SIG-M5 treated with dmso at 0.1 percent for 504 hours (cell line): ENCODE results near the gene DSCAML1.
"Not testable (repeated sequence)": the region's sequence is repeated elsewhere in the genome, so short reads cannot be mapped to it uniquely, and the experiment has no call there.

Experiments
- DNase-seq: peaks from one replicate; lab custom pipeline; 2025; ENCODE audit not compliant: unreplicated experiment; lab: John Stamatoyannopoulos, UW

DSCAML1 gene

DNA sequence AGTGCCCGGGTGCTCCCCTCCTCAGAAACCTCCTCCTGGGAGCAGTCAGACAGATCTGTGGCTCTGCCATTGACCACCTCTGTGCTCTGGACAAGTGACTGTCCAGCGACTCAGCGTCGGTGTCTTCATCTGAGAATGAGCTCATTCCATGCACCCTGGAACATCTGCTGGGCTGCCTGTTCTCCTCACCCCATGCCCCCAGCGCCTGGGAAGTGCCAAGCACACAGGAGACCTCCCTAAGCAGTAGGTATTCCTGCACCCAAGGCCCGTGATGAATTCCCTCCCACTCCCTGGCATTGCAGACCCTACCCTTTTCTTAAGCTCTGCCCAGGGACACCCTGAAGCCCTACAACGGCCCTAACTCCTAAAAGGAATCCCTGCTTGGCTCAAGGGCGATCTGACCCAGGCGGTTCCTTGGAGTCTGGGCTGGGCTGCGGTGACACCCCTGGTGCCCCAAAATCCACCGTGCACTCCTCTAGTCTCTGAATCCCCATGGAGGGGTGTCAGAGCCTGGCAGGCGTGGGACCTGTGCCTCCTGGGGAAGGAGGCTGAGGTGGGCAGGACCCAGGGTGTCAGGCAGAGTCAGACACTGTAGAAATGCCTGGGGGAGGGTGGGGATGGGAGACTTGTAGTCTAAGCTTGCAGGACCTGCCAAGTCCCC lies 377.4 kb downstream of the DSCAML1 start:
- no peak for DNase-seq

DNA sequence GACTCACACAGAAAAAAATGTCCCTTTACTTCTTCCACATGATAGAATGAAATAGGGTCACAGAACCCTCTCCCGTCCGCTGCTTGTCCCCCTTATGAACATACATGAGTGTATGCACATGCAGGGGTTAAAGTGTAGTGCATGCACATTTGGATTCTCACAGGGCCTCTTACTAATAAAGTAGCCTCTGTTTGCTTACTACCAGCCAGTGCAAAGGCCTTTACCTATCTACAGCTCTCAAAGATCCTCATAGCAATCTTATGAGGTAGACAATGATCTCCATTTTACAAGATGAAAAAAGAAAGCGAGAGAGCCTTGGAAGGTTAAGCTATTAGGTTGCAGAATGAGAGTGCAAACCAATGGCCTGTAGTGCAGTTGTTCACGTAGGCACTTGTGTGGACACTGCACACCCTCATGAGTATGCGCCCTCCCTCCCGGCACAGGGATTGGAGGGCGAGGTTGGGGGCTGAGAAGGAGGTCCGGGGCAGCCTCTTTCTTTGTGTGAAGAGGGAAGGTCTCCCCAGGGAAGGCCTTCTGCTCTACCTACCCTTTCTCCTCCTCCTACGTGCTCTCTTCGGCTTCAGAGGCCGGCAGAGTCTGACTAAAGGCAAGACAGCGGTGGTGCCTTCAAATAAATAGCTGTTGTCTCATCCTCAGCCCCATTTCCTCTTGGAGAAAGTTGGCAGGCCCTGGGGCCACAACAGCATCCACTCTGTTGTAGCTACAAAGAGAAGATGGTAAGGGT lies 378.1 kb downstream of the DSCAML1 start:
- no peak for DNase-seq

DNA sequence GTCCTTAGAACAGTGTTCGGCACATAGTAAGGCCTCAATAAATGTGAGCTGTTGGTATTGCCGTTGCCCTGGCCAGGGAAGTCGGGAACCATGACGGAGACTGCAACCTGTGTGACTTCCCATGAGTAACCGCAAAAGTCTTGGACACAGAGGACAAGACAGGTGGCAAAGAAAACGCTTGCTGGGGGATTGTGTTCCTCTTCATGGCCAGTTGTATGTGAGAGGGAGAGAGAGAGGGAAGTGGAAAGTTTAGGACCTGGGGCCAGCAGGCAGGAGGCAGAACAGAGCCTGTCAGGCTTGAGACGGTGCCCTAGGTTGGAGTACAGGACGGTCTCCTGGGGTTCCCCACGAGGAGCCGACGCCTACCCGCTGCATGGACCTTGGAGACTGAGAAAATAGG lies 379.2 kb downstream of the DSCAML1 start:
- no peak for DNase-seq

DNA sequence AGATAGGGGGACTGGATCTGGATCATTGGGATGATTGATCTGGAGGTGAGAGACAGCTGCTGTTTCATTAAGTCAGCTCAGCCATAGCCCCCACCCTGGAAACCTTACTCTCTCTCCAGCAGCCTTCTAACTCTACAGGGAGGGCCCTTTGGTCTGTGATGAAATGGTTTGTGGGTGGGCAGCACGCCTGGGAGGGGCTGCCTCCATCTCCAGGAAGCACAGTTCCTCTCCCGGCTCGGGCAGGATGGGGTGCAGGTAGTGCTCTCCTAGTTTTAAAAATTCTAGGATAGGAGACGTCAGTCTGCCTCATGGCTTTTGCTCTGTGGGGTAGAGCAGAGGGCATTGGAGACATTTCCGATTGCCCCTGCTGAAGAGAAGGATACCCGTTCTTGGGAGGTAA lies 379.7 kb downstream of the DSCAML1 start:
- DNase-seq, result no peak

DNA sequence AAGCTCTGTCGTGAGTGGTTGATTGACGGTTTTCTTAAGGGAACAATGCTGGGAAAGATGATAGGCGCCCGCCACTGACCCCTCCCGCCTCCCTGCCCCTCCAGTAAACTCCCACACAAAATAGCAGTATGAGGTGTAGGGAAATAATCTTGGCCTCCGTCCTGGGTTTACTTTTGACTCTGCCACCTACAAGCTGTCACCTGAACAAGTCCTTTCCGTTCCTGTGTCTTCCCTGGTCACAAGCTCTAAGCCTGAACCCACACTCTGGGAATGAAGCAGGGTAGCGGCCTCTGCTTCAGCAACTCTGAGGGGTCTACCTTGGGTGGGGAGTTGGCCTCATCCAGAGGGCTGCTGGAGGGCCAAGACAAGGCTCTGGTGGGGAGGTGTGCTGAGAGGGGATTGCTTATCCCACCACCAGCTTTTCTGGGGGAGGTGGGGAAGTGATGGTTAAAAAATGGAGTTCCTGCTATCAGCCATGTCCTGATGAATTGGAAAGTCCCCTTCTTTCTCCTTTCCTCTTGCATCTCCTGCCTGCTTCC lies 381.6 kb downstream of the DSCAML1 start:
- no peak for DNase-seq

- no peak for DNase-seq
These were observed 382.3 kb downstream of the DSCAML1 start for GRCh38 chr11:117414724-117415123.

DNA sequence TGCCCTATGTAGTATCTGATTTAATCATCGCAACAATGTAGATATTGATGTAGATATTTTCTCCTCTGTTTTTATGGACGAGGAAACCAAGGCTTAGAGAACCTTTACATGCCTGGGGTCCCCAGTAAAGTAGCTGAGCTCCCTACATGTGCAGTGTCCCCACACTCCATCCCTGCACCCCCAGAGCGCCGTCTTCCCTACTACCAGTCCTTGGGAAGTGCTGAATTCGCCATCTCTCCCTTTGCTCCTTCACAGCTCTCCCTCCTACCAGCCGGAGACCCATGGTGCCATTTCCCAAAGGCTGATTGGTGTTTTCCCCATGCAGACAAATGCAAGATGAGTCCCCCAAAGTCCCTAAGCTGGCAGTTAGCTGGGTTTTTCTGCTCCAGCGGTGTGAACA lies 383.4 kb downstream of the DSCAML1 start:
- DNase-seq, result no peak

DNA sequence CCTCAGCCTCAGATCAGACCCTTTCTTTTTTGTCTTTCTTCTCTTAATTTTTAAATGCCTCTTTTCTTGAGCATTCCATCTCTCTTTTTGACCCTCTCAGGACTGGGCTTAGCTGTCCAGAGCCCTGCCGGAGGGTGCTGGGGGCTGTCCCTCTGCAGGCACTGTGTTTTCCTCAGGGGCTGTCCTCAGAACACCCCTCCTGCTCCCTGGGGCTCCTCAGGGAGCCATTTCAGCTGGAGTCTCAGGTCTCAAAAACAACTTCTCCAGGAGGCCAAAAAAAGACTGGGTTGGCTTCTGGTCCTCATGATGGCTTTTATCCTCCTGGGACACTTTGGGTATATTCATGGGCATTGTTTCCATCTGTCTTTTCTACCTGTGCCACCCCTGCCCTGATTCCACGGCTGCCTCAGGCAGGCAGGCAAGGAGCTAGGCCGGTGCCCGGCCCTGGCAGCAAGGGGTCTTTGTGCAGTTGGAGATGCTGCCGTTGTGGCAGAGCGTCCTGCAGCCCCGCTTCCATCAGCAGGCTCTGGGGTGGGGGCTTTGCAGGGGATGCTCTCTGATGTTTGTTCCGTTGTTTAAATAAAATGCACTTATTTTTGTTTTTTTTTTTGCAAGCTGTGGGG lies 384.3 kb downstream of the DSCAML1 start:
- DNase-seq, result no peak

DNA sequence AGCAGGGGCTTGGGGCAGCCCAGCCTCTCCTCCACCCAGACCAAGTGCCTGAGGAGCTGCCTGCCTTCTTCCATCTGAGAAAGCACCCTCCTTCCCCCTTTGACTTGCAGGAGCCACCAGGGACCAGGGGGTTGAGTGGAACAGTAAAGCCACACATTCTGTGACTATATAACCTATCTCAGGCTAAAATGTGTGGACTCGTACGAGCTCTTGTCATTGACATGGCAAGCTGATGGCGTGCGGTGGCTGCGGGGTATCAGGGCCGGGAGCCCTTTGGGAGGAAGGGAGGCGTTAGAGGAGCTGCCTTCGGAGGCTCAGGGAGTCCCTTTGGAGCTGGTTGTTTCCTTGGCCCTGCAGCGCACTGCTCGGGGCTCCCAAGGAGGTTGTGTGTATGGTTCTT lies 384.8 kb downstream of the DSCAML1 start:
- no peak for DNase-seq

DNA sequence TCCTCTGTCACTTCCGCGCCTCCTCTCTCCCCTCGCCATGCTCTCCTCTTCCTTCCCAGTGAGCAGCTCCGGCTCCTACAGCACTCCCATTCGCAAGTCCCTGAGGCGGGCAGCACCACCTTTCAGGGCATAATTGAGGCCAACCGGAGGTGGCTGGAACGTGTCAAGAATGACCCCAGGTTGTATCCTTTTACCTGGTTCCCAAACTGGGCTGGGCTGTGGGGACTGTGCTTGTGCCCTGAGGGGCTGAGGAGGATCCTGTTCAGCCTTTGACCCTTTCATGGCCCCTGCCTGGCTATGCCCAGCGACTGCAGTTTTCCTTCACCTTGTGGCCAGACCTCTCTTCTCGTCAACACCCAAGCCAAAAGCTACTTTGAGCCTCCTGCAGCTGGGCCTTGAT lies 385.3 kb downstream of the DSCAML1 start:
- no peak for DNase-seq

DNA sequence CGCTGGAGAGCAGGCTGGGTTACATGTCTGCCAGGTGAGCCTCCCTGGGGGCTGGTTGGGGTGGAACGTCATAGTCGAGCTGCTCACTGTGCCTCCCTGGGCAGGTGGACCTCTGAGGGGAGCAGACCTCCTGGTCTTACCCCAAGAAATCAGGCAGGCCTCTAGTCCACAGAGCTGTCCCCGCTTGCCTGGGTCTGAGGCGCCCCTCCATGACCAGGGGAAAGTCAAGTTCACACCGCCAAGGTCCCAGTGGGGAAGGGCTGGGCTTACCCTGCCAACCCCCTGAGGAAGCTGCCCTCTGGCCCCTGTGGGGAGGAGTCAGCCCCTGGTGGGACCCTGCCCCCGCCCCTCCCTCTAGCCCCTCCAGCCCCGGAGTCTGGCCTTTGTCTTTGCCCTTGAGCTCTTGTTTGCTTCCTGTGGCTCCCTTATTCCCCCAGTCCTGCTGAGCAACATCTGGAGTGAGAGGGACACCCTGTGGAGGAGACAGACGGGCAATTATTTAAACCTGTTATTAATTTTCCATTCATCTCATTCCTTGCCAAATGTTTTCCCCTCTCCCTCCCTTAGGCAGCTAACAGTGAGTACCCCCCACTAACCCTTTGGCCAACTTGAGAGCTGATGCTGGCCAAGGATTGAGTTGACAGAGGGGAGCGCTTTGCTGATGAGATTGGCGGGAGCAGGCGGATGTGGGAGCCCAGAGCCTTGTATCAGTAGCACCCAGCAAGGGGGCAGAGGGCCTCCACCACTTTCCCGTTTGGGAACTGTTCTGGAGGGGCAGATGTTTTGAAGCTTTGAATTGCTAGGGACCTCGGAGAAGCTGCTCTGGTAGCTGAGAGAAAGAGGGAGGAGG lies 385.9 kb downstream of the DSCAML1 start:
- DNase-seq, result no peak

DNA sequence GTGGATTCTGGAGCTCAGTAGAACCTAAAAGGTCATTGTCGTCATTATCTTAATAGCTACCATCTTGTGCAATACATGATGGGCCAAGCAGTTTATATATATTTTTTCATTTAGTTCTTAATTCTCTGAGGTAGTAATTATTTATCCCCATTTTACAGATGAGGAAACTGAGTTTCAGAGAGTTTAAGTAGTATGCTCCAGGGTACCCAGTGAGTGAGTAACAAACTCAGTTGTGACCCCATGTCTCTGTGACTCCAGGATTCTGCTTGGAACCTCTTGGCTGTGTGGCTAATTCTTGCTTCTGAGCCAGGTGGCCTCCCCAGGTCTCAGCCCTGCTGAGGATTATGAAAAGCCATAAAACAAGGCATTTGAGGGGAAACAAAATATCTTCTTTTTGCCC lies 386.8 kb downstream of the DSCAML1 start:
- DNase-seq, result no peak

GRCh38 chr11:117409511-117409910 lies 387.5 kb downstream of the DSCAML1 start:
- DNase-seq, result no peak

DNA sequence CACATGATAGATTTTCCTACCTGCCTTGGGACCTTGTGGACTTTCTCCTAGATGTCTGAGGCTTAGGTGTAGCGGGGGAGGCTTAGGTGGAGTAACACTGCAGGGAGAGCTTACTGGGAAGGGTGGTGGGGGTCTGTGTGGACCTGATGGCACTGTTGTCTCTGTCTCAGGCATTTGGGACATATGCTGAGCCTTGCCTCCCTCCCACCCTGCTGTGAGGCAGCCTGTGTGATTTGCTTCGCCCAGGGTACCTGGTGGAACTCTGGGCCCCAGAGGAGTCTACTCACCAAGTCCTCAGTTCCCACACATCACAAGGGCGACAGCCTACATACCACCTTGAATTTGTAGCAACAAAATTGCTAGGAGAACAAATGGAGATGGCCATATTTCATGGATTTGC lies 388.7 kb downstream of the DSCAML1 start:
- DNase-seq, result no peak

- no peak for DNase-seq
These were observed 390.0 kb downstream of the DSCAML1 start for GRCh38 chr11:117407016-117407415.

DNA sequence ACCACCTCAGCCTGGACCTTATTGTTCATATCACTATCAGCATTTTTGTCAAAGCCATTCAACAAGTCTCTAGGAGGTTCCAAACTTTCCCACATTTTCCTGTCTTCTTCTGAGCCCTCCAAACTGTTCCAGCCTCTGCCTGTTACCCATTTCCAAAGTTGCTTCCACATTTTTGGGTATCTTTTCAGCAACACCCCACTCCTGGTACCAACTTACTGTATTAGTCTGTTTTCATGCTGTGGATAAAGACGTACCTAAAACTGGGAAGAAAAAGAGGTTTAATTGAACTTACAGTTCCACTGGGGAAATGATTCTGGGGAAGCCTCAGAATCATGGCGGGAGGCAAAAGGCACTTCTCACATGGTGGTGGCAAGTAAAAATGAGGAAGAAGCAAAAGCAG lies 391.1 kb downstream of the DSCAML1 start:
- not testable (repeated sequence) for DNase-seq

GRCh38 chr11:117399100-117399840 lies 397.7 kb downstream of the DSCAML1 start:
- not testable (repeated sequence) for DNase-seq

DNA sequence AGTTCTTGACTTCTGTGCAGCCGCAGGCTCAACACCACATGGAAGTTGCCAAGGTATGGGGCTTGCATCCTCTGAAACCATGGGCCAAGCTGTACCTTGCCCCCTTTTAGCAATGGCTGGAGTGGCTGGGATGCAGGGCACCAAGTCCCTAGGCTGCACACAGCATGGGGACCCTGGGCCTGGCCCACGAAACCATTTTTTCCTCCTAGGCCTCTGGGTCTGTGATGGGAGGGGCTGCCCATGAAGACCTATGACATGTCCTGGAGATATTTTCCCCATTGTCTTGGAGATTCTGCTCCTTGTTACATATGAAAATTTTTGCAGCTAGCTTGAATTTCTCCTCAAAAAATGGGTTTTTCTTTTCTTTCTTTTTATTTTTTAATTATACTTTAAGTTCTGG lies 398.4 kb downstream of the DSCAML1 start:
- not testable (repeated sequence) for DNase-seq

DNA sequence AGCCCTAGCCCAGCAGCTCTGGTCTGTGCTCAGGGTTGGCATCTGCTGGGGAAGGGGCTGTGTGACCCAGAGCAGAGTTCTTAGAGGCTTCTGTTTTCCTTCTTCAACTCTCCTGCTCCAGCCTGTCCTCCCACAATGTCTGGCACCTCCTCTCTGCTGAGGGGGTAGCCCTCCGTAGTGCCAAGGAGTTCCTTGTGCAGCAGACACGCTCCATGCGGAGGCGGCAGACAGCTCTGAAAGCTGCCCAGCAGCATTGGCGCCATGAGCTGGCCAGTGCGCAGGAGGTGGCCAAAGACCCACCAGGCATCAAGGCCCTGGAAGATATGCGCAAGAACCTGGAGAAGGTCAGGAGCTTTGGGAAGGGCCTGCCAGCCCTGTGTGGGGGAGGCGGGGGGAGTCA lies 400.0 kb downstream of the DSCAML1 start:
- DNase-seq, result no peak

DNA sequence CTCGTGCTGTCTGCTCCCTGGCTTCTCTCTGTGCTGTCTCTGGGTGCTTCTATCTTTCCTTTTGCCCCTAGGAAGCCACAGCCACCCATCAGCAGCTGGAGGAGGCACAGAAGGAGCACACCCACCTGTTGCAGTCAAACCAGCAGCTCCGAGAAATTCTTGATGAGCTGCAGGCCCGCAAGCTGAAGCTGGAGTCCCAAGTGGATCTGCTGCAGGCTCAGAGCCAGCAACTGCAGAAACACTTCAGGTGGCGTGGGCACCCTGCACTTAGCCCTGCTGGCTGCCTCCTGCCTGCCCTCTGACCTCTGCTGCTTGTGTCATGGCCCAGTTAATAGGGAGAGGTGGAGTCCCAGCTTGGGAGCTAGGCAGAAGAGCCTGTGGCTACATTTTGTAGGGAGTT lies 401.5 kb downstream of the DSCAML1 start:
- no peak for DNase-seq
